NK-92 (cell line): ENCODE measurements around the gene PHF21B.

Source experiments
- DNase-seq: peaks from one replicate; lab custom pipeline; 2025; ENCODE audit not compliant: unreplicated experiment; lab: John Stamatoyannopoulos, UW

The PHF21B gene

GRCh38 chr22:45014654-45015053 is 4.8 kb upstream of the PHF21B start:
- DNase-seq, result no peak

GRCh38 chr22:45013138-45013537 is 3.3 kb upstream of the PHF21B start:
- DNase-seq, result no peak

GRCh38 chr22:45010532-45010900 is 711 bp upstream of the PHF21B start:
- no peak for DNase-seq

GRCh38 chr22:45008751-45009605 is 827 bp downstream of the PHF21B start:
- DNase-seq, result no peak

- DNase-seq, result no peak
Measured at GRCh38 chr22:45008186-45008681, 1.6 kb downstream of the PHF21B start.

GRCh38 chr22:45007391-45008185 is 2.2 kb downstream of the PHF21B start:
- no peak for DNase-seq

- DNase-seq, result no peak
Measured at GRCh38 chr22:45006964-45007390, 2.8 kb downstream of the PHF21B start.

- no peak for DNase-seq
Measured at GRCh38 chr22:45006111-45006963, 3.5 kb downstream of the PHF21B start.

- no peak for DNase-seq
Measured at GRCh38 chr22:45001653-45002052, 8.2 kb downstream of the PHF21B start.

- no peak for DNase-seq
Measured at GRCh38 chr22:45000330-45000729, 9.5 kb downstream of the PHF21B start.

GRCh38 chr22:44999687-45000086 is 10.1 kb downstream of the PHF21B start:
- no peak for DNase-seq

- no peak for DNase-seq
Measured at GRCh38 chr22:44999231-44999630, 10.6 kb downstream of the PHF21B start.

GRCh38 chr22:44998296-44998695 is 11.5 kb downstream of the PHF21B start:
- DNase-seq, result no peak

- no peak for DNase-seq
Measured at GRCh38 chr22:44997060-44997459, 12.7 kb downstream of the PHF21B start.

- DNase-seq, result no peak
Measured at GRCh38 chr22:44996648-44997047, 13.2 kb downstream of the PHF21B start.

- DNase-seq, result no peak
Measured at GRCh38 chr22:44996120-44996519, 13.7 kb downstream of the PHF21B start.

GRCh38 chr22:44995715-44996114 is 14.1 kb downstream of the PHF21B start:
- no peak for DNase-seq

GRCh38 chr22:44995105-44995514 is 14.7 kb downstream of the PHF21B start:
- no peak for DNase-seq

GRCh38 chr22:44994399-44995104 is 15.3 kb downstream of the PHF21B start:
- DNase-seq, result no peak

- DNase-seq, result no peak
Measured at GRCh38 chr22:44992166-44992565, 17.6 kb downstream of the PHF21B start.
